GM12872 (cell line): ENCODE data around the gene RESP18.

ENCODE experiments used
- TF ChIP-seq, protein P1 (sequence below): IDR thresholded peaks from 3 replicates; pipeline ENCODE4 v1.5.1; 2011; ENCODE audit warnings: low read depth, mild to moderate bottlenecking, low read length, moderate library complexity; ENCODE audit not compliant: insufficient read depth

Gene RESP18

DNA sequence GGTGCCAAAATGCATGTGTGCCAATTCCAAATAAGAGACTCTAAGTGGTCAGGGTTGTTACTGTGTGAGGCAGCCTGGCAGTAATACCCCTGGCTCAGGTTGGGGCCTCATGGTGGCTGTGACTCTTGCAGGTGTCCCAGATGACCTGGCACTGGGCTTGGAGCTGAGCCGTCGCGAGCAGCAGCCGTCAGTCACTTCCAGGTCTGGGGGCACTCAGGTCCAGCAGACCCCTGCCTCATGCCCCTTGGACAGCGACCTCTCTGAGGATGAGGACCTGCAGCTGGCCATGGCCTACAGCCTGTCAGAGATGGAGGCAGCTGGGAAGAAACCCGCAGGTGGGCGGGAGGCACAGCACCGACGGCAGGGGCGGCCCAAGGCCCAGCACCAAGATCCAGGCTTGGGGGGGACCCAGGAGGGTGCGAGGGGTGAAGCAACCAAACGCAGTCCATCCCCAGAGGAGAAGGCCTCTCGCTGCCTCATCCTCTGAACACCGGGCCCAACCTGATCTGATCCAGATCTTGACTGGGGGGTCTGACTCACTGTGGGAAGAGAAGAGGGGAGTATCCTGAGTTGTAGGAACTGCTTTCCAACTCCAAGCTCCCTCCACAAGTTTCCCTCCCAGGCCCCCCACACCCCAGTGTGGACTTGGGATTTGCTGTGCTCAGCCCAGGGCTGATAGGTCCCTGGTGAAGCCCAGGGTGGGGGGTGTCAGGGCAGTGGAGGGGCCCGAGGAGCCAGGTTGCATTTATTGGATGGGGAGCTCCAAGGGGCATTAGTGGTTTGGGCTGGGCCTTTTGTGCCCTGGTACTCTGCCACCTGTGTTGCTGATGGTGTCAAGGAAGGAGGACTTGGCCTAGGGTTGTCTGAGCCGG is 47.8 kb downstream of the RESP18 start:
- TF ChIP-seq, protein P1, sequence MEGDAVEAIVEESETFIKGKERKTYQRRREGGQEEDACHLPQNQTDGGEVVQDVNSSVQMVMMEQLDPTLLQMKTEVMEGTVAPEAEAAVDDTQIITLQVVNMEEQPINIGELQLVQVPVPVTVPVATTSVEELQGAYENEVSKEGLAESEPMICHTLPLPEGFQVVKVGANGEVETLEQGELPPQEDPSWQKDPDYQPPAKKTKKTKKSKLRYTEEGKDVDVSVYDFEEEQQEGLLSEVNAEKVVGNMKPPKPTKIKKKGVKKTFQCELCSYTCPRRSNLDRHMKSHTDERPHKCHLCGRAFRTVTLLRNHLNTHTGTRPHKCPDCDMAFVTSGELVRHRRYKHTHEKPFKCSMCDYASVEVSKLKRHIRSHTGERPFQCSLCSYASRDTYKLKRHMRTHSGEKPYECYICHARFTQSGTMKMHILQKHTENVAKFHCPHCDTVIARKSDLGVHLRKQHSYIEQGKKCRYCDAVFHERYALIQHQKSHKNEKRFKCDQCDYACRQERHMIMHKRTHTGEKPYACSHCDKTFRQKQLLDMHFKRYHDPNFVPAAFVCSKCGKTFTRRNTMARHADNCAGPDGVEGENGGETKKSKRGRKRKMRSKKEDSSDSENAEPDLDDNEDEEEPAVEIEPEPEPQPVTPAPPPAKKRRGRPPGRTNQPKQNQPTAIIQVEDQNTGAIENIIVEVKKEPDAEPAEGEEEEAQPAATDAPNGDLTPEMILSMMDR, result no peak

DNA sequence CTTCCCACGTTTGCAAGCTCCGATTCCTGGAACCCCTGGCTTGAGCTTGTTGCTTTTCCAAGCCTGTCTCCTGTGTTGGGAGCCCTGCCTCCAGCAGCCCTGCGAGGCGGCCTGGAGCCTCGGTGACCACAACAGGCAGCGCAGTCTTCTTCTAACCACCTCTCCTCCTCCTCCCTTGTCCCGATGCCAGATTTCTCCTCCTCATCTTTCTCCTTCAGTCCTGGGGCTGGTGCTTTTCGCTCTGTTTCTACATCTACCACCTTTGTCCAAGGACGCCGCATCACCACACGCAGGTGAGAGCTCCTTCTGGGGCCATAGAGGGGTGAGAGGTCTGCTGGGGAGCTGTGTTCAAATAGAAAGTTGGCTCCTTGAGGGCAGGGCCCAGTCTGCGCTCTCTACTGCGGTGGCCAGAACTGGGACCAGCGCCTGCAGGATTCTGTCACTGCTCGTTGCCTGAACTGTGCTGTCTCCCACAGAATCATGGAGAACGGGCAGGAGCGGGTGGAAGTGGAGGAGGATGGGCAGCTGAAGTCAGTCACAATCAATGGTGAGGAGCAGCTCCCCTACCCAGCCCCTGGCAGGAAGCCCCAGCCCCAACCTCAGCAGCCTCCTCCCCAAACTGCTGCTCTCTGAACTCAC is 49.5 kb downstream of the RESP18 start:
- TF ChIP-seq, protein P1, result no peak

DNA sequence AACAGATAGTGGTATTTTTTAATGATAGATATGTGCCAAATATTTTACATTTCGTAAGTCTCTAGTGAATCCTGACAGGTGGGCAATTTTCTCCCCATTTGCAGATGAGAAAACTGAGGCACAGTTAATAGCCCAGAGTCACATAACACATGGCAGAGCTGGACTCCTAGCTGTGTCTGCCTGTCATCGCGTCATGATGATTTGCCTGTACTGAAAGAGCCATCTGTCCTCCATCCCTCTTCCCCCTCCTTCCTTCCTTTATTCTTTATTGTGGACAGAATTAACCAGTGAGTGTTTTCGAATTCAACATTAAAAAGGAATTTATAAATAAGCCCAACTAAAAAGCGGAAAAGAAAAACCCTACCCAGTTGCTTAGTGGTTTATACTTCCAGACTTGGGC is 50.2 kb downstream of the RESP18 start:
- TF ChIP-seq, protein P1, result no peak

DNA sequence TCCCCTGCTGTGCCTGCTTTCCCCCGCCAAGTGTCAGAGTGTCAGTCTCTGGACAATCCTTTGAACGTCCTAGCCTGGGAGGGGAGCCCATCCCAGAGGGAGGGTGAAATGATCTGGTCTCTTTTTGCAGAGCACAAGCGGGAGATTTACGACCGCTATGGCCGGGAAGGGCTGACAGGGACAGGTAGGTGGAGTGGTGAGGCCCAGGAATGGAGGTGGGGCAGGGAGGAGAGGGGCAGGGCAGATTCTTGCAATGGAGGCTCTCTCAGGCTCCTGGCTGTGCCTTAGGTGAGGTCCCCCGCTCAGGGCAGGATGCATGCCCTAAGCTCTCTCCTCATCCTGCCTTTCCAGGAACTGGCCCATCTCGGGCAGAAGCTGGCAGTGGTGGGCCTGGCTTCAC is 51.0 kb downstream of the RESP18 start:
- TF ChIP-seq, protein P1, result no peak

DNA sequence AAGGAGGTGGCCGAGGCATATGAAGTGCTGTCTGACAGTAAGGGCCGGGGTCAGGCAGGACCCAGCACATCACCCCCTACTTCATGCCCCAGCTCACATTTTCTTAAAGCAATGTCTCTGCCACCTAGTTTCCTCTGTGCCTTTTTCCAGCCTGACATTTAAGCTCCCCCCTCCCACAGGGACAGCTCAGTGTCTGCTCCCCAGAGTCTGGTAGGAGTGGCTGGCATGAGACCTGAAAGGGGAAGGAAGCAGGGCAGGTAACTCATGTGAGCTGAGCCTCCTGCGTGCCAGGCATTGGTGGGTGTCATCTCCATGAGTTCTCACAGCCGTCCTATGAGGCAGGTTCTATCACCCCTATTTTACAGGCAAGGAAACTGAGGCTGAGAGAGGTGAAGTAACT is 51.9 kb downstream of the RESP18 start:
- TF ChIP-seq, protein P1, result no peak

DNA sequence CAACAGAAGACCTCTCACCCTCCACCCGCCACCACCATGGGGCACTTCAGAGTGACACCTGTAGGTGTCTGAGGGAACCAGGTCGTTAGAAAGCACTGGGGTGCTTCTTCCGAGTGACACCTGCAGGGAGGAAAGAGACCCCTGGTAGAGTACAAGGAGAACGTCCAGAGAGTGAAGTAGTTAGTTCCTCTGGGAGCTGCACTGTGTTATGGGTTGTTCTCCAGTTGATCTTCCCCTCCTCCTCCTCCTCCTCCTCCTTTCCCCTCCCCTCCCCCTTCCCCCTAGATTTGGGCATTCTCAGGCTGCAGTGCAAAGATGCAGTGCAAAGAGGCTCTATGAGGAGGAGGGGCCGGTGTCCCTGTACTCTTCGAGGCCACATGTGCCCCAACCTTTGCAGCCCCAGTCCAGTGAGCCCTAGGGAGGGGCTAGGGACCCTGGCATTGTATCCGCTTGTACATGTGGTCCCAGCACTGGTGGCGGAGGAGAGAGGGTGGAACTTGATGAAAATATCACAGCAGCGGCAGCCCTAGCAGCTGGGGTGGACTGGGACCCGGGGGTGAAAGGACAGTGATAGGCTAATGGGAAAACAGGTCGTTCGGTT is 52.5 kb downstream of the RESP18 start:
- TF ChIP-seq, protein P1, result peak; percentile 51

DNA sequence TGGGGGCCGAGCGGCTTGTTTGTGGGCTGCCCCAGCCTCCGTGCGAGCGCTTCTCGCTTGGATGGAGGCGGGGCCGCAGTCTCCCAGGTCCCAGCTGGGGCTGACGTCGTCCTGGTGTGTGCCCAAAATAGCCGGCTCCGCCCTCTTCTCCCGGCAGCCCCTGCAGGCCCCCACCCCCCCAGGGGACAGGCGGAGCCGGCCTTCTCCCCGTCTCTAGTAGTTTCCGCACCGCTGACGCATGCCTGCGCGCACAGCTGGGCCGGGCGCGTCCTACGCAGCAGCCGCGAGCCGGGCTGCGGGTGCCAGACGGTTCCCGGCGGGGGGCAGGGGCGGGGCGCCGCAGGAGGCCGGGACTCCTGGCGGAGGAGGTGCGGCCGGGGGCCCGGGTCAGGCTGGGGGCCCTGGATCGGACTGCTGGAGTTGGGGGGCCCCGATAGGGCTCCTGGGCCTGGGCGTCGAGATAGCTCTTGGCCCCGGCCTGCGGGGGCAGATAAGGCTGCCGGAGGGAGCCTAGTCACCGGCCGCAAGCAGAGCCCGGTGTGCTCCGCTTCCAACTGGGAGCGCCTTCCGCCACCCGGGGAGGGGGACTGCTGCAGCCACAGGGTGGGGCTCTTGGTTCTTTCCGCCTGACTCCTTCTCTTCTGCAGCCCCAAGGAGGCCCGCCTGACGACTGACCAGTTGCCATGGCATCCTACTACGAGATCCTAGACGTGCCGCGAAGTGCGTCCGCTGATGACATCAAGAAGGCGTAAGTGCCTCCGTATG is 53.2 kb downstream of the RESP18 start, which contains the start of gene DNAJB2:
Gene DNAJB2 (plus strand): TSS at position 216 of the 765 bp plus-strand sequence. CDS start 468 bp downstream, at position 684.
- TF ChIP-seq, protein P1, result no peak
